ENCODE results near the gene PLIN3.
A peak's percentile ranks its signal among the peaks of the same experiment; 100 is the strongest.

GRCh38 chr19:4911786-4912672 is 44.6 kb upstream of the PLIN3 start:
- TF ChIP-seq CTCF (optimal IDR thresholded peaks at IDR 0.05 in 1 of 3, IDR thresholded peaks at IDR 0.05 in 1 of 3, conservative IDR thresholded peaks at IDR 0.05 in 1 of 3; ENCODE audit: extremely low read depth in 1 of 3, insufficient read depth in 2 of 3, low read length in 3 of 3) (peak; percentile 47 to 85 (median 74)), EZH2 (IDR thresholded peaks at IDR 0.05; ENCODE audit: low read length) (no peak)

Data from keratinocyte (primary cell).